IPS-NIHi7 (cell line): ENCODE data around the gene CDH3.
"Not testable (repeated sequence)": the region's sequence is repeated elsewhere in the genome, so short reads cannot be mapped to it uniquely, and the experiment has no call there.

Source experiments
- DNase-seq: peaks from one replicate; pipeline ENCODE4 v3.0.0; 2012; ENCODE audit warnings: mixed read lengths; ENCODE audit errors: extremely low spot score

Gene CDH3

DNA sequence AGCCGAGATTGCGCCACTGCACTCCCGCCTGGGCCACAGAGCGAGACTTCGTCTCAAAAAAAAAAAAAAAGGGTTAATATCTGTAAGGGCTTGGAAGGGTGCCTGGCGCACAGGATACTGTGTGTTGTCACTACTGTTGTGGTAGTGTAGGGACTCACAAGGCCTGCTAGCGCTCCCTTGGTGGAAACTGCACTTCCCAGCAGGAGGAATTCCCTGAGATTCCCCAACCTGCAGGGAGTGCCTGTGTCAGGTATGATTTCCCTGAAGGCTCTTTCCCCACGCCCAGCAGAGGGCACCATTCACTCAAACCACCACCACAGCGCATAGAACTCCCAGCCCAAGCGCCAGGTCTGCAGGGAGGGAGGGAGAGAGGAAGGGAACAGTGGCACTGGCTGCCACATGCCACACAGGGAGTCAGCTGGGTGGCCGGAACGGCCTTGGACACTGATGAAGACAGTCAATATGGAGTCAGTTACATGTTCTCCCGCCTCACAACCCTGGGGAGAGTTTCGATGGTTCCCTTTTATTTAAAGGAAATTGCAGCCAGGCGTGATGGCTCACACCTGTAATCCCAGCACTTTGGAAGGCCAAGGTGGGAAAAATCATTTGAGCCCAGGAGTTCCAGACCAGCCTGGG is 59.2 kb downstream of the CDH3 start:
- peak; percentile 91 for DNase-seq

DNA sequence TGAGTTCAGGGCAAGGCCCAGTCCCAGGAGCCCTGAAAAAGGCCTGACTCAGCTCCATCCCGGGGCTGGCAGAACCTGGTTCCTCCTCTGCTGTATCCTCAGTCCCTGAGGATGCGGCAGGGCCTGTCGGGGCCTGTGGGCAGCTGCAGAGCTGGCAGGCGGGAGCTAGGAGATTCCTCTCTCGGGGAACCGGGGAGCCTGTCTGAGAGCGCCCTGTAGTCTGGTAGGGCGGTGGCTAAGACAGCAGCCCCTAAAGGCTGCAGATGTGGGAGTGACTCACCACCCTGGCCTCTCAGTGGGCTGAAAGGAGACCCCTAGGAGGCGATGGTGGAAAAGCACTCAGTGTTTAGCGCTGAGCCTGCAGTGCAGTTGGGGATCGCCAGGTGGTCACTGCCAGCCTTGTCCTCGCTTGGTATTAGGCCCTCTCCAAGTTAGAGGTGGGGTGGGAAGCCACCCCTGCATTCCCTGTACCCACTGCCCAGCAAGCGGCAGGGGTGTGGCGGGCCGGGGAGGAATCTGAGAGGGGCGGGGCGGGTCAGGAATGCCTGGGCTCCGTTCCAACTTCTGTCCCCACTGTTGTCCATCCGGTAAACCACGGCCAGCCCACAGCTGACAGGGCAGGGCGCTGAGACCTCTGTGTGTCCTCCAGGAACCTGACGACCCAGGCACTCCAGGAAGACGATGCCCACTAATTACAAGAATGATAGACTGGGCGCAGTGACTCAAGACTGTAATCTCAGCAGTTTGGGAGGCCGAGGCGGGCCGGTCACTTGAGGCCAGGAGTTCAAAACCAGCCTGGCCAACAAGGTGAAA is 62.4 kb downstream of the CDH3 start:
- DNase-seq = peak; percentile 91

DNA sequence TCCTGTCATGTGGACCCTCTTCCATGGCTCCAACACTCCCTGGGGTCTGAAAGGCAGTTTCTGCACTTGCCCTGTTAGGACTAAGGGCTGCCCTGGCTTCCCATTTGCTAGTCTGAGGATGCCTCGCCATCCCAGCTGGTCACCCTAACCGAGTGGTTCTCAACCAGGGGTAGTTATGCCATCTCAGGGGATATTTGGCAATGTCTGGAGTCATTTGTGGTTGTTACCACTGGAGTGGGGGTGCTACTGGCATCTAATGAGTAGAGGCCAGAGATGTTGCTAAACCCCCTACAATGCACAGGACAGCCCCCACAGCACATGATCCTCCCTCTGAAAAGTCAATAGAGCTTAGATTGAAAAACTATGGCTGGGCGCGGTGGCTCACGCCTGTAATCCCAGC is 65.1 kb downstream of the CDH3 start:
- DNase-seq = no peak

DNA sequence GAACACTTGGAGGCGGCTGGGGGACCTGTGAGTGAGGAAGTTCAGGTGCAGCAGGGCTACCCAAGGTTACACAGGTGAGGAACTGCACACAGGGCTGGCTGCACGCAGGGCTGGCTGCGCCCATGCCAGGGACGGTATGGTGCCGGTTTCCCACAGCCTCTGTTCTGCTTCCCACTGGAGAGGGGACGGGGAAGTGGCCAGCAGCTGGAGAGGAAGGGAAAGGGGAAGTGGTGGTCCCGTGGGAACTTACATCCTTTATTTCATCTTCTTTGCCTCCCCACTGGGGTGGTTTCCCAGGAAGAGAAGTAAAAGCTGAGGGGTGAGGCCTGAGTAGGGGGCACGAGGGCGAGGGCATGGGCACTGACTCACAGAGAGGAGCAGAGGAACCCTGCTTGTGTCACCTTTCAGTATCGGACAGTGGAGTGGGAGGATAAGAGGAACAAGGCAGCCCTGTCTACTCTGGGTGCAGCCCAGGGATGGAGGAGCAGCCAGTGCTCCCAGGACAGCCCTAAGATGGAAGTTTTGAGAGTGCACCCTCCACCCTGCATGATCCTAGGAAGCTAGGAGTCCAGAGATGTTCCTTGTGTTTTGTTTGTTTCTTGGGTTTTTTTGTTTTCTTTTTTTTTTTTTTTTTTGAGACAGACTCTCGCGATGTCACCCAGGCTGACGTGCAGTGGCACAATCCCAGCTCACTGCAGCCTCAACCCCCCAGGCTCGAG is 66.5 kb downstream of the CDH3 start:
- DNase-seq = no peak

DNA sequence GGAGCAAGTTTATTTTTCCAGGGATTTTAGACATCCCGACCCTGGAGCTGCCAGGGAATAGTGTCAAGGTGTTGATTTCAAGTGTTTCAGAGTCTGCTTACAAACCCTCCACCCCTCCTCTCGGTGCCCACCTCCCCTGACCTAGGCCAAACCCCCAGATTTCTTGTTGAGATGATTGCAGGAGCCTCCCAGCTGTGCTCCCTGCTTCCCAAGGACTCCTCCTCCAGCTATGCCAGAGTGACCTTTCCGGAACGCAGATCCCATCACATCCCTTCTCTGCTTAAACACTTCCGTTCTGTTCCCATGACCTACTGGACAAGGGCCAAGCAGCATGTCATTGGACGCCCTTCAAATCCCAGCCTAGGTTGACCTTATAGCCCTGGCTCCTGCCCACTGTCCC is 68.3 kb downstream of the CDH3 start:
- no peak for DNase-seq

DNA sequence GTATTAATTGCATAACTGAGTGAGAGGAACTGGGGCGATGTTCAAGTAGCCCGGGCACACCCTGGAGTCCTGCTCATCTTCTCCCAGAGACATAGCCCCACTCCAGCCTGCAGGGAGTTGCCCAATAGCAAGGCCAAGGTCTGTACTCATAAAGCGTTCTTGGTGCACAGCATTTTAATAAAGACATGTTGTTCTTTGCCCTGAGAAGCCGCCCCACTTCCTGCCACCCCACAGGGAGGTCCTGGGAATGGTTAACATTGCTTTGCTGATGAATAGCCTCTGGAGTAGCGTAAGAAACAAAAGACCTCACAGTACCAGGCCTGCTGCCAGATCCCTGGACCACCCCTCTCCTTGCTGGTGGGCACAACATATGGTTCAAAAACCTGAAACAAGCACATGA is 70.4 kb downstream of the CDH3 start:
- DNase-seq = no peak

DNA sequence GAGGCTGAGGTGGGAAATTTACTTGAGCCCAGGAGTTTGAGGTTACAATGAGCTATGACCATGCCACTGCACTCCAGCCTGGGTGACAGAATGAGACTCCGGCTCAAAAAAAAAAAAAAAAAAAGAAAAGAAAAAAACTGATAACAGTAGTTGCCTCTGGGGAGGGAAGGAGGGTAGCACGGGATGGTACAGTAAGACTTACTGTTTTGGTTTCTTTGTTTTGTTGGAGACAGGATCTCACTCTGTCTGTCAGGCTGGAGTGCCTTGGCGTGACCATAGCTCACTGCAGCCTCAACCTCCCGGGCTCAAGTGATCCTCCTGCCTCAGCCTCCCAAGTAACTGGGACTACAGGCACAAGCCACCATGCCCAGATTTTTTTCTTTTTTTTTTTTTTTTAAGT is 71.4 kb downstream of the CDH3 start:
- not testable (repeated sequence) for DNase-seq

DNA sequence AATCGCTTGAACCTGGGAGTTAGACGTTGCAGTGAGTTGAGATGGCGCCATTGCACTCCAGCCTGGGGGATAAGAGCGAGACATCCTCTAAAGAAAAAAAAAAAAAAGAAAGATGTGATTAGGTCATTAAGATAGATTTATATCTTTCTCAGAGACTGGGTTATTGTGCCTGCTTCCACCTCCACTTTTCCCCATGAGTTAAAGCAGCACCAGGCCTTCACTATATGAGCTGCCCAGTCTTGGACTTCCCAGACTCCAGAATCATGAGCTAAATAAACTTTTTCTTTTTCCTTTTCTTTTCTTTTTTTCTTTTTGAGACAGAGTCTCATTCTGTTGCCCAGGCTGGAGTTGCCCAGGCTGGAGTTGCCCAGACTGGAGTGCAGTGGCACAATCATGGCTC is 72.6 kb downstream of the CDH3 start:
- DNase-seq = no peak

DNA sequence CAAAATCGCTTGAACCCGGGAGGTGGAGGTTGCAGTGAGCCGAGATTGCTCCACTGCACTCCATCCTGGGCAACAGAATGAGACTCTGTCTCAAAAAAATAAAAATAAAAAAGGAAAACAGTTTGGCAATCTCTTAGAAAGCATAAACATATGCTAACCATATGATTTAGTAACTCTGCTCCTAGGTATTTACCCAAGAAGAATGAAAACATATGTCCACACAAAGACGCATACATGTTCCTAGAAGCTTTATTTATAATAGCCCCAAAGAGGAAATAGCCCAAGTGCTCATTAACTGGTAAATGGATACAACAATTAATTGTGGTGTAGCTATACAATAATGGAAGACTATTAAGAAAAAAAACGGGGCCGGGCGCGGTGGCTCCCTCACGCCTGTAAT is 73.5 kb downstream of the CDH3 start:
- no peak for DNase-seq

DNA sequence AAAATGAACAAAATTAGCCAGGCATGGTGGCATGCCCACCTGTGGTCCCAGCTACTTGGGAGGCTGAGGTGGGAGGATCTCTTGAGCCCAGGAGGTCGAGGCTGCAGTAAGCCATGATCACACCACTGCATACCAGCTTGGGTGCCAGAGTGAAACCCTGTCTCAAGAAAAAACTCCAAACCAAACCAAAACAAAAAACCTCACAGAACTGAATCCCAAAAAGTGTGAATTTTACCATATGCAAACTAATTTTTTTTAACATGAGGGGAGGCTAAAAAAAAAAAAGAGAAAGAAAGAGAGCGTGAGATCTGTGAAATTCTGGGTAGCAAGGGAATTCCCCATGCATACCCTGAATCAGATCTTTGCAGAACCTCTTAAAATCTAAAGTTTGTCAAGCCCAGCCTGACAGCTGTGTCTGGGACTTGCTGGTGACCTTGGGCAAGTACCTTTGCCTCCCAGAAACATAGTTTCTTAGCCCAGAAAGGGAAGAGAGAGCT is 74.9 kb downstream of the CDH3 start:
- no peak for DNase-seq

DNA sequence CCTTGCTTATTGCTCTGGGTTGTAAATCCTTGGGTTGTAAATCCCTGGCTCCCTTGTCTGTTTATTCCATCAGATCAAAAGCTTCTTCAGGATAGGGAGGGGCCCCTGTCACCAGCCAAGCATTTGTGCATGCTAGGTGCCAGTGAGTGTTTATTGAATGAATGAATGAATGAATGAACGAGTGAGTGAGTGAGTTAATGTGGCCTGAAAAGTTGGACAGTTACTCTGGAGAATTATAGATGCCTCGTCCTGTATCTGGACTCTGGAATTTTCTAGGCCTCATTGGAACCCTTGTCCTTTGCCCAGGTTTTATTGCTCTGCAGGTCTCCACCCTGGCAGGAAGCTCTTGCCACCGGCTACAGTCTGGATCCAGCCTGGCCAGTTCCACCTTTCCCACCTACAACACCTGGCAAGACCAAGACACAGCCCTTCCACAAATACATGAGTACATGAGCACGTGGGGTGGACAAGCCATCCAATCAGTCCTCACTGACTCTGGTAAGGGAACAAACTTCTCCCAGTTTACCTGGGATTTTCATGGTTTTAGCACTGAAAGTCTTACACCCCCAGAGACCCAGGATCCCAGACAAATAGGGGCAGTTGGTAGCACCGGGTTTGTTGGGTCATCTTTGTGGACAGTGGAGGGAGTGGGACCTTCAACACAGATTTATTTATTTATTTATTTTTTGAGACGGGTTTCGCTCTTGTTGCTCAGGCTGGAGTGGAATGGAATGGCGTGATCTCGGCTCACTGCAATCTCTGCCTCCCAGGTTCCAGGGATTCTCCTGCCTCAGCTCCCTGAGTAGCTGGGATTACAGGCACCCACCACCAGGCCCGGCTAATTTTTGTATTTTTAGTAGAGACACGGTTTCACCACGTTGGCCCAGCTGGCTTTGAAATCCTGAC is 77.3 kb downstream of the CDH3 start:
- DNase-seq = no peak

DNA sequence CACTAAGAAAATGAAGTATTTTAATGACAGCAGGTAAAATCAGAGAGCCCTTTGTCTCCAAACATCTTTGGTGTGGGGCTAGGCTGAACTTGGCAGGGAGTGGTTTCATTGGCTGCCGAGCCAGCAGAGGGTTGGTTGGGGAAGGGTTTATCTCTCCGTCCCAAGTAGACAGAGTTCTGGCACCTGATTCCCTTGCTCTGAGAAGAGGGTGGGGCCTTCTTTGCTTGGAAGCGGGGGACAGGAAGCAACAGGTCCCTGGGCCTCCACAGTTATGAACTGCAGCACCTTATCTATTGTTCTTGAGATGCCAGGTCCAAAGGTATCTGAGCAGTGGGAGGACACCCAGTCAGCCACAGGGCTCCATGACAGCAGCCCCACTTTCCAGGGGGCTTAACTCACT is 79.7 kb downstream of the CDH3 start:
- DNase-seq = no peak

DNA sequence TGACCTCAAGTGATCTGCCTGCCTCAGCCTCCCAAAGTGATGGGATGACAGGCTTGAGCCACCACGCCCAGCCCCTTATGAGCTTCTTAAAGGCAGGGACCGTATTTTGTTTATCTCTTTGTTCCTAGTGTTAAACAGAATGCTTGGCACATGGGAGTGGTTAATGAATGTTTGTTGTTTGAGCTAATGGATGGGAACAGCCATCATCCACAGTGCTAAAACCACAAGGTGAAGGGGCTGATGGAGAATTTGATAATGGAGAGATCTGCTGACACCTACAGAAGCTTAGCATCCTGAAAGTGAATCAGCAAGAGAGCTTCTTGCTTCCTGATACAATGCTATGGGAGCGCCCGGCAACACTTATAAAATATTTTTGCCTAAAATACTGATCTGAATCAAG is 83.4 kb downstream of the CDH3 start:
- DNase-seq = no peak

DNA sequence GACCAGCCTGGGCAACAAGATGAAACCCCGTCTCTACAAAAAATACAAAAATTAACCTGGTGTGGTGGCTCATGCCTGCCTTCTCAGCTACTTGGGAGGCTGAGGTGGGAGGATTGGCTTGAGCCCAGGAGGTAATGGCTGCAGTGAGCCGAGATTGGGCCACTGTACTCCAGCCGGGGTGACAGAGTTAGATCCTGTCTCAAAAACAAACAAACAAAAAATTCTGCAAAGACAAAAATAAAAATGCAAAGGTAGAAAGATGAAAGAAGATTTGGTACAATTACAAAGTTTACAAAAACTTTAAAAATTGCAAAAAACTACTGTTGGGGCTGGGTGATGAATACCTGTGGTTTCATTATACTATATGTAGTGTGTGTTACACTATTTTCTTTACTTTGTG is 86.5 kb downstream of the CDH3 start:
- DNase-seq = no peak

DNA sequence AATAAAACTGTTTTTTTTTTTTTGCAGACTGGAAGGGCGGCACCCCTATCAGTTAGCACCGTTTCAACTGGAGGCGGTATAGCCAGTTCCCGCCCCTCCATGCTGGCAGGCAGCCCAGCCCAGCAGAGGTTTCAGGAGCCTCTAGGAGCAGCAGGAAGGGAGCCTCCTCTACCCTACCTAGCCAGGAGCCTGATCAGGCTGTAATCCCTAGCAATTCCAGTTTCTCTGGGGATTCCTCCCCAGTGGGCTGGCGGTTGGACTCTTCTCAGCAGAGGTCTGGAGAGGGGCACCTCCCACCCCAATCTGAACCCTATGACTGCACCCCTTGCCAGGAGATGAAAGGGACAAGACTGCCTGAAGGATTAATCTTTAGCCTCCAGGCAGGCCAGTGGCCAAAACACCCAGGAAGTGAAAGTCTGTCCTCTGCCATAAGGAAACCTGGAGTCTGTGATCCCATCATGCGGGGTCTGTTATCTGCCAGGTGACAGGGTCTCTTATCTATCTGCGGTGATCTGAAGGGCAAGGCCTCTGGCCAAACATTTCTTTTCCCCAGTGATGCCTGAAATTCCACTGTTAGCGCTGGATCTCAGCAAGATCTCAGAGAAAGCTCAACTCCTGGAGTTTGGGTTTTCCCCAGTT is 87.1 kb downstream of the CDH3 start:
- DNase-seq = peak; percentile 83

DNA sequence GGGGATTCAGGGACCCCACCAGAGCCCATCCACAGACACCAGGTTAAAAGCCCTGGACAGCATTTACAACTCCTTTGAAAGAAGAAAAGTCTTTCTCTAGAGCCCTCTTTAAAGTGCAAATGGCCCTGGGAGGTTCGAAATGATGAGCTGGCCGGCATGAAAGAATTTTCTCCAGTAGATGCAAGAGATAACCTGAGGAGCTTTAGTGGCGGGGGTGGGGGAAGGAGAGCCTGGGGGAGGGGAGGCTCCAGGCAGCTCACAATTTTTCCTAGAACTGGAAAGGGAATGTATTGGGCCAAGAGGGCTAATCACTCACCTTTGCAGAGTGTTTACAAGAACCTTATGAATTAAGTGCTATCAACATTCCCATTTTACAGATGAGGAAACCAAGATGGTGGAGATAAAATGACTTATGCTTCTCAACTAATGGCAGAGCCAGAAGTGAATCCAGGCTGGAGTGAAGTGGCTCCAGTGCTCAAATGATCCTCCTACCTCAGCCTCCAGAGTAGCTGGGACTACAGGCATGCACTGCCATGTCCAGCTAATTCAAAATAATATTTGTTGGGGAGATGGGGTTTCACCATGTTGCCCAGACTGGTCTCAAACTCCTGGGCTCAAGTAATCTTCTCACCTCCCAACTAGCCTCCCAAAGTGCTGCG is 87.8 kb downstream of the CDH3 start:
- peak; percentile 61 for DNase-seq

DNA sequence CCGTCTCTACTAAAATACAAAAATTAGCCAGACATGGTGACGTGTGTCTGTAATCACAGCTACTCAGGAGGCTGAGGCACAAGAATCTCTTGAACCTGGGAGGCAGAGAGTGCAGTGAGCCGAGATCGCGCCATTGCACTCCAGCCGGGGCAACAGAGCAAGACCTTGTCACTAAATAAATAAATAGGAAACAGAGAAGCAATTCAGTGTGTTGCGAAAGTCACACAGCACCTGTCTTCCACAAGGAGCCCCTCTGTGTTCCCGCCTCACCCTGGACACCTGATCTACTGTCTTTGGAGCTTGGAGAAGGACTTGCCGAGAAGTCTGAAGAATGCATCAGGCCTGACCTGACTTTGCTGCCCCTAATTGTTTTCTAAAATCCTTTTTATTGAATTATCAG is 88.5 kb downstream of the CDH3 start:
- DNase-seq = no peak

DNA sequence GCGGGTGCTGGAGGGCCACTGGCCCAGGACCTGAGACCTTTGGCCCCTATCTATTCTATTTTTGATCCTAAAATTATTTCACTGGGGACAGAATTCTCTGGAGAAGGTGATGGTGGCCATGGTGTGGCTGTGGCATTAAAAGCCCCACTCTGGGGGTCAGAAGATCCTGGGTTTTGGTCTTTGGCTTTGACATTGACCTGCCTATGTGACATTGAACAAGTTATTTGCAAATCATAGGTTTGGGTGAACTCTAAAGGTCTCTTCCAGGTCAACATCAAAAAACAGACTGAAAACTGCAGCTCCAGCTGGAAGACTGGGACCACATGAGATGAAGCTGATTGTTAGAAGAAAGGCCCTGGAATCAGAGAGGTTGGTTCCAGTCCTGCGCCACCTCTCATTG is 89.7 kb downstream of the CDH3 start:
- DNase-seq = no peak

DNA sequence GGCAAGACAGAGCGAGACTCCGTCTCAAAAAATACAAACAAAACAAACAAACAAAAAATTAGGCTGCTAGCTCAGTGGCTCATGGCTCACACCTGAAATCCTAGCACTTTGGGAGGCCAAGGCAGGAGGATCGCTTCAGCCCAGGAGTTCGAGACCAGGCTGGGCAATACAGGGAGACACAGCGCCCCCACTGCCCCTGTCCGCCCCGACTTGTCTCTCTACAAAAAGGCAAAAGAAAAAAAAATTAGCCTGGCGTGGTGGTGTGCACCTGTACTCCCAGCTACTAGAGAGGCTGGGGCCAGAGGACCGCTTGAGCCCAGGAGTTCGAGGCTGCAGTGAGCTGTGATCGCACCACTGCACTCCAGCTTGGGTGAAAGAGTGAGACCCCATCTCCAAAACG is 91.5 kb downstream of the CDH3 start:
- DNase-seq = no peak

DNA sequence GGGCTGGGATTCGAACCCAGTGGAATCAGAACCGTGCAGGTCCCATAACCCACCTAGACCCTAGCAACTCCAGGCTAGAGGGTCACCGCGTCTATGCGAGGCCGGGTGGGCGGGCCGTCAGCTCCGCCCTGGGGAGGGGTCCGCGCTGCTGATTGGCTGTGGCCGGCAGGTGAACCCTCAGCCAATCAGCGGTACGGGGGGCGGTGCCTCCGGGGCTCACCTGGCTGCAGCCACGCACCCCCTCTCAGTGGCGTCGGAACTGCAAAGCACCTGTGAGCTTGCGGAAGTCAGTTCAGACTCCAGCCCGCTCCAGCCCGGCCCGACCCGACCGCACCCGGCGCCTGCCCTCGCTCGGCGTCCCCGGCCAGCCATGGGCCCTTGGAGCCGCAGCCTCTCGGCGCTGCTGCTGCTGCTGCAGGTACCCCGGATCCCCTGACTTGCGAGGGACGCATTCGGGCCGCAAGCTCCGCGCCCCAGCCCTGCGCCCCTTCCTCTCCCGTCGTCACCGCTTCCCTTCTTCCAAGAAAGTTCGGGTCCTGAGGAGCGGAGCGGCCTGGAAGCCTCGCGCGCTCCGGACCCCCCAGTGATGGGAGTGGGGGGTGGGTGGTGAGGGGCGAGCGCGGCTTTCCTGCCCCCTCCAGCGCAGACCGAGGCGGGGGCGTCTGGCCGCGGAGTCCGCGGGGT is 92.1 kb downstream of the CDH3 start, which contains the start of gene CDH1:
CDH1 (plus strand) TSS at position 247 of the 684 bp plus-strand sequence; CDS start at position 371, 124 bp downstream.
- DNase-seq = peak; percentile 99
